Chondrocyte (in vitro differentiated cells): ENCODE results near the gene PROSER3. TPM values are rescaled to one million over a fixed set of nuclear protein-coding genes. Genes with fewer than 3 reads are reported as not detected.

ENCODE experiments used
- DNase-seq: peaks from one replicate; pipeline ENCODE4 v3.0.0; 2021; ENCODE audit warnings: mixed read lengths, low spot score
- H3K27ac Mint-ChIP-seq: one replicate; pipeline ENCODE4 v1.8.0; 2021; ENCODE audit warnings: mild to moderate bottlenecking, moderate library complexity, mixed read lengths; ENCODE audit not compliant: unreplicated experiment
- H3K27me3 Mint-ChIP-seq: 2 replicates; pipeline ENCODE4 v1.8.0; 2021; ENCODE audit warnings: low read depth, mixed read lengths
- H3K36me3 Mint-ChIP-seq: 2 replicates; pipeline ENCODE4 v1.8.0; 2021; ENCODE audit warnings: low read depth, mixed read lengths
- H3K4me1 Mint-ChIP-seq: 2 replicates; pipeline ENCODE4 v1.8.0; 2021; ENCODE audit warnings: low read depth, mild to moderate bottlenecking, mixed read lengths
- H3K4me3 Mint-ChIP-seq: one replicate; pipeline ENCODE4 v1.8.0; 2021; ENCODE audit warnings: mild to moderate bottlenecking, moderate library complexity, mixed read lengths; ENCODE audit not compliant: unreplicated experiment
- H3K9me3 Mint-ChIP-seq: 2 replicates; pipeline ENCODE4 v1.8.0; 2021; ENCODE audit warnings: low read depth, mixed read lengths
- total RNA-seq: library from RNA; stranded (reverse); gene quantifications from 3 replicates; pipeline ENCODE4 v1.2.1, GENCODE V29; 2021
- TF ChIP-seq, protein P1 (sequence below): fragments of 200-600 bp; sonication (generic); IDR thresholded peaks from 2 replicates; pipeline ENCODE4 v1.5.0; 2021; ENCODE audit warnings: antibody characterized with exemption, mild to moderate bottlenecking, moderate library complexity

Gene PROSER3
- total RNA-seq, 1 donor from 2014 or later, result 17.4 TPM

DNA sequence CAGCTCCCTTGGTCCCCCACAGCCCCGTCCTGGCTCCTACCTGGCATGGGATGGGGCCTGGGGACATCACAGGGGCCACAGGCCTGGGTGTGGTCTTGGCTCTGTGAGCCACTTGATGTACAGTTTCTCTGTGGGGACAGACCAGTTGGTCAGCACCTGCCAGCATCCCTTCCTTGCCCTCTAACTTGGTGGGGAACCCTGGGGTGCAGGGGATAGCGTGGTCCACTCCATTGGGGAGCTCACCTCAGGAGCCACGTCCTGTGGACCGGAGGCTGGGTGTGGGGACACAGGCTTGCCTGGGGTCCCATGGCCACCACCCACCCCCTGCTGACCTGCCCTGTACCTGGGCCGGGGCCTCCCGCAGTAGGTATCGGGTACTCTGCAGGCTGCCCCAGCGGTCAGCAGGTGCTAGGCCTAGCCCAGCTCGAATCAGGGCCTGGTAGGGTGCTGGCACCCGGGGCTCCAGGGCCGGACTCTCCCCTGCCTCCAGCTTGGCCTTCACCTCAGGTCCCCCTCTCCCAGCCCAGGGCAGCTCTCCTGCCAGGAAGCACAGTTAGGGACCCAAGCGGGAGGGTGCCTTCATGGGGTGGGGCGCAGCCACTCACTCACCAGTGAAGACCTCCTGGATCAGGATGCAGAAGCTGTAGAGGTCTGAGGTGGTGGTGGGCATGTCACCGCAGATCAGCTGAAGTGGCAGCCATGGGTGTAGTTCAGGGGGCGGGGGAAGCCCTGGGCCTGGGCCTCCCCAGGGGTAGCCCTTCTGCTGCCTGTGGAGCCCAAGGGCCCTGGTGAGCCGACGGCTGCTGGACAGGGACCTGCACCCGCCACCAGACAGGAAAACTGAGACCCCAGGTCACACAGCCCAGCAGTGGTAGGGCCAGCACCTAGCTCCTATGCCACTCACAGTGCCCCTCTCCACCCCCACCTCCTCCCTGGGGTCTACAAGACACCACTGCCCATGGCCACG lies 32.3 kb downstream of the PROSER3 start:
- H3K27me3 Mint-ChIP-seq, result peaks cover 2% of the 10 kb centered on the region
- no peaks in the 10 kb centered on the region for H3K36me3 Mint-ChIP-seq
- no peaks in the 10 kb centered on the region for H3K4me1 Mint-ChIP-seq
- H3K27ac Mint-ChIP-seq, result no peak overlapping the region
- no peaks in the 10 kb centered on the region for H3K9me3 Mint-ChIP-seq
- TF ChIP-seq, protein P1, sequence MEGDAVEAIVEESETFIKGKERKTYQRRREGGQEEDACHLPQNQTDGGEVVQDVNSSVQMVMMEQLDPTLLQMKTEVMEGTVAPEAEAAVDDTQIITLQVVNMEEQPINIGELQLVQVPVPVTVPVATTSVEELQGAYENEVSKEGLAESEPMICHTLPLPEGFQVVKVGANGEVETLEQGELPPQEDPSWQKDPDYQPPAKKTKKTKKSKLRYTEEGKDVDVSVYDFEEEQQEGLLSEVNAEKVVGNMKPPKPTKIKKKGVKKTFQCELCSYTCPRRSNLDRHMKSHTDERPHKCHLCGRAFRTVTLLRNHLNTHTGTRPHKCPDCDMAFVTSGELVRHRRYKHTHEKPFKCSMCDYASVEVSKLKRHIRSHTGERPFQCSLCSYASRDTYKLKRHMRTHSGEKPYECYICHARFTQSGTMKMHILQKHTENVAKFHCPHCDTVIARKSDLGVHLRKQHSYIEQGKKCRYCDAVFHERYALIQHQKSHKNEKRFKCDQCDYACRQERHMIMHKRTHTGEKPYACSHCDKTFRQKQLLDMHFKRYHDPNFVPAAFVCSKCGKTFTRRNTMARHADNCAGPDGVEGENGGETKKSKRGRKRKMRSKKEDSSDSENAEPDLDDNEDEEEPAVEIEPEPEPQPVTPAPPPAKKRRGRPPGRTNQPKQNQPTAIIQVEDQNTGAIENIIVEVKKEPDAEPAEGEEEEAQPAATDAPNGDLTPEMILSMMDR, result no peak
- no peak overlapping the region for H3K4me3 Mint-ChIP-seq
- DNase-seq, result no peak

DNA sequence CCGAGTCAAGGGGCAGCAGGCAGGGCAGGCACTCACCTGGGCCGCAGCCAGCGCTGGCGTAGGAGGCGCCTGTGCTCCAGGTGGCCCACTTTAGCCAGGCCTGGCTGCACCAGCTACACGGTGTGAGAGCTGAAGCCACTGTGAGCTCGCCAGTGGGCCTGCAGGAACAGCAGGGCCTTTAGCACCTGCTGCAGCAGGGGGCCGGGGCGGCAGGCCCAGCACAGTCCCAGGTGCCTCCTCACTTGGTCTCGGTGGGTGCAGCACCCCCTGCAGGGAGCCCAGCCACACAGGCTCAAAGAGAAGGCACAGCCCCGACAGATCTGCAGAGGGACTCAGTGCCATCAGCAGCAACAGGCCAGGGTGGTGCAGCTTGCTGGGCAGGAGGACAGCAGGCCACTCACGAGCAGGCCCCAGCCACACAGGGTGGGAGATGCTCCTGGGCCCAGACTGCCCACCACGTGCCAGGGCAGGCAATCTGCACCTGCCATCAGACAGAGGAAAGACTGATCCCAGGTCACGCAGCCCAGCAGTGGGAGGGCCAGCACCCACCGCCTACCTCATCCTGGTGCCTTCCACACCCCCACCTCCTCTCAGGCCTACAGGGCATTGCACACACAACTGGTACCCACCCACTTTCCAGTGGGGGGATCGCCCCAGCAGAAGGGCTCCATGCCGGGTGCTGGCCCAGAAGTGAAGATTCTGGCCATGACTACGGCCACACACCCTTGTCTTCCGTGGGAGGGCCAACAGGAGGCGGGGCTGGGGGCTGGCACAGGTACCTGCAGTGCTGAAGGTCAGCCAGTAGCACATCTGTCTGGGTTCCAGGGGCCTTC lies 33.2 kb downstream of the PROSER3 start:
- TF ChIP-seq, protein P1, result no peak
- Mint-ChIP-seq H3K27me3 (peaks cover 2% of the 10 kb centered on the region), H3K27ac (no peak overlapping the region), H3K9me3 (no peaks in the 10 kb centered on the region), H3K36me3 (no peaks in the 10 kb centered on the region), H3K4me3 (no peak overlapping the region), H3K4me1 (no peaks in the 10 kb centered on the region)
- DNase-seq, result no peak

DNA sequence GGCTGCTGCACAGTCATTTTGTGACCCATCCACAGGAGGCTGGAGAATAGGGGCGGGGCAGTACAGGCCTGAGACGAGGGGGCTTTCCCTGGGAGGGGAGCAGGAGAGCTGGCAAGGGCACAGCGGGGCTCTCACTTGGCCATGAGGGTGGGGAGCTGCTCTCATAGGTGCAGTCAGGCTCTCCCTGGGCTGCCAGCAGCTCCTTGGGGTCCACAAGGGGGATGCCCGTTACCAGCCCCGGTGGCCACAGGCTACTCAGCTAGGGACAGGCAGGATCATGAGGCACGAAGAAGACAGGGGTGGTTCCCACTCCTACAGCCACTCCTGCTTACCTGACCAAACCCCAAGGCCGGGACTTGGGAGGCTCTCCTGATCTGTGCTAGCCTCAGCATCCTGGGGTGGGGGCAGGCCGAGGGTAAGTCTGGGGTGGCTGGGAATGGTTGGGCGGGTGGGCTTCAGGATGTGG lies 33.9 kb downstream of the PROSER3 start:
- TF ChIP-seq, protein P1, result no peak
- no peaks in the 10 kb centered on the region for H3K9me3 Mint-ChIP-seq
- DNase-seq, result no peak

DNA sequence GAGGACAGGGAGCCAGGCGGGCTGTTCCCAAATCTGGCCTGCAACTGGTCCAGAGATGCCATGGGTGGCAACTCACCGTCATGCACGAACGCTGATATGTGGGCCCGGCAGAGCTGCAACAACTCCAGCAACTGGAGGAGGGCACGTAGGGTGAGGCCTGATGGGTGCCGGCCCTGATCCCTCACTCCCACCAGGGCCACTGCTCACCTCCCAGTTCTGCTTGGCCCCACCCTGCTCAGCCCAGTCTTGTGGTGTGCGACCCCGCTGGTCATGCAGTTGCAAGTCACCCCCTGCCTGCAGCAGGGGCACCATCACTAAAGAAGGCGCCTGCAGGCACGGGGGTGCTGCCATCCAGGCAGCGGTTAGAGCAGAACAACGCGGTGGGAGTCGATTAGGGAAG lies 34.3 kb downstream of the PROSER3 start:
- no peak for DNase-seq
- H3K36me3 Mint-ChIP-seq, result no peaks in the 10 kb centered on the region
- TF ChIP-seq, protein P1, result no peak
- no peaks in the 10 kb centered on the region for H3K9me3 Mint-ChIP-seq
- peaks cover 12% of the 10 kb centered on the region for H3K27me3 Mint-ChIP-seq
- no peak overlapping the region for H3K27ac Mint-ChIP-seq
- no peaks in the 10 kb centered on the region for H3K4me1 Mint-ChIP-seq
- H3K4me3 Mint-ChIP-seq, result no peak overlapping the region

More for the DNA sequence above, 33.9 kb downstream of the PROSER3 start:
- peaks cover 8% of the 10 kb centered on the region for H3K27me3 Mint-ChIP-seq
- H3K27ac Mint-ChIP-seq, result no peak overlapping the region
- H3K4me1 Mint-ChIP-seq, result no peaks in the 10 kb centered on the region
- no peak overlapping the region for H3K4me3 Mint-ChIP-seq
- H3K36me3 Mint-ChIP-seq, result no peaks in the 10 kb centered on the region

DNA sequence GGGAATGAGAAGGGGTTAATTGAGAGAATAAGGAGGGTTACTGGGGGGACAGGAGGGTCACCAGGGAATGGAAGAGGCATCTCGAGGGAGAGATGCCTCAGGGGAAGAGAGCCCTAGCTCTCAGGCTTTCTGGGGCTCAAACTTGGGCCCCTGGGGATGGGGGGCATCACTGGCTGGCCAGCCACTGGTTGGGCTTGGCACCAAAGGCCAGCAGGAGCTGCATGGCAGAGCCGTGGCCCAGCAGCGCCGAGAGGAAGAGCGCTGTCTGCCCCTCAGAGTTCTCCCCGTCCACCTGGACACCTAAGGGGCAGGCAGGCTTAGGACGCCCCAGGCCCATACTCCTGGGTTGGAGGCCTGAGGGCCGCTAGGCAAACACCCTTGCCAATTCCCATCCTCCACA lies 34.9 kb downstream of the PROSER3 start:
- H3K4me1 Mint-ChIP-seq, result no peaks in the 10 kb centered on the region
- no peaks in the 10 kb centered on the region for H3K36me3 Mint-ChIP-seq
- H3K27me3 Mint-ChIP-seq, result peaks cover 13% of the 10 kb centered on the region
- H3K9me3 Mint-ChIP-seq, result no peaks in the 10 kb centered on the region
- DNase-seq, result no peak
- H3K27ac Mint-ChIP-seq, result no peak overlapping the region
- TF ChIP-seq, protein P1, result no peak
- no peak overlapping the region for H3K4me3 Mint-ChIP-seq
